Prostate gland (tissue), 2 donors: ENCODE results near the gene ZFHX3.

Source experiments
- POLR2A ChIP-seq: fragments of 450-650 bp; IDR thresholded peaks from one replicate; pipeline ENCODE4 v1.6.1; 2016; ENCODE audit warnings: antibody characterized with exemption, mild to moderate bottlenecking
- TF ChIP-seq, protein P1 (sequence below), 4 experiments: fragments of 200-600 bp in 2 of 4; fragments of 450-650 bp in 2 of 4; sonication (generic) in 2 of 4; IDR thresholded peaks; 1 replicate in 3 of 4; 2 replicates in 1 of 4; pipeline ENCODE4 v1.5.1; 2016 to 2019; ENCODE audit warnings: antibody characterized with exemption in 4 of 4, mild to moderate bottlenecking in 2 of 4, moderate library complexity in 2 of 4

GRCh38 chr16:73042807-73043206, 5.1 kb downstream of the ZFHX3 start:
- no peak for TF ChIP-seq POLR2A
- TF ChIP-seq, protein P1, sequence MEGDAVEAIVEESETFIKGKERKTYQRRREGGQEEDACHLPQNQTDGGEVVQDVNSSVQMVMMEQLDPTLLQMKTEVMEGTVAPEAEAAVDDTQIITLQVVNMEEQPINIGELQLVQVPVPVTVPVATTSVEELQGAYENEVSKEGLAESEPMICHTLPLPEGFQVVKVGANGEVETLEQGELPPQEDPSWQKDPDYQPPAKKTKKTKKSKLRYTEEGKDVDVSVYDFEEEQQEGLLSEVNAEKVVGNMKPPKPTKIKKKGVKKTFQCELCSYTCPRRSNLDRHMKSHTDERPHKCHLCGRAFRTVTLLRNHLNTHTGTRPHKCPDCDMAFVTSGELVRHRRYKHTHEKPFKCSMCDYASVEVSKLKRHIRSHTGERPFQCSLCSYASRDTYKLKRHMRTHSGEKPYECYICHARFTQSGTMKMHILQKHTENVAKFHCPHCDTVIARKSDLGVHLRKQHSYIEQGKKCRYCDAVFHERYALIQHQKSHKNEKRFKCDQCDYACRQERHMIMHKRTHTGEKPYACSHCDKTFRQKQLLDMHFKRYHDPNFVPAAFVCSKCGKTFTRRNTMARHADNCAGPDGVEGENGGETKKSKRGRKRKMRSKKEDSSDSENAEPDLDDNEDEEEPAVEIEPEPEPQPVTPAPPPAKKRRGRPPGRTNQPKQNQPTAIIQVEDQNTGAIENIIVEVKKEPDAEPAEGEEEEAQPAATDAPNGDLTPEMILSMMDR (IDR thresholded peaks at IDR 0.05), result no peak
